ENCODE results near the gene ZNF511.
A peak's percentile ranks its signal among the peaks of the same experiment; 100 is the strongest.

The ZNF511 gene

DNA sequence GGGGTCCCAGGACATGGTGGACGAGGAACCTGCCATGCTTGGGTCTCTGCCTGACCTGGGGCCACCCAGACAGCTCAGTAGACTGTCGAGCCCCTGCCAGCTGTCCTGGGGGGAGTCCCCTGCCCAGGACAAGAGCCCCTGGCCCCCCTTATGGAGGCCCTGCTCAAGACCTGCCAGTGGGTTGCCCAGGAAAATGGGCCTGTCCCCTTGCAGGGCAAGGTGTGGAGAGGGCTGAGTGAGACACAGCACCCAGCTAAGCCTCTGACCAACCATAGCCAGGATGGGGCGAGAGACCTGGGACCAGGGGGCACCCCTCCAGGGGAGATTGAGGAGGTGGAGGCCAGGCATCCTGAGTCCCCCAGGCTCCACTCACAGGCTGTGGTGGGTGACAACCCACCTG lies 47.3 kb downstream of the ZNF511 start:
- no peak for DNase-seq

- DNase-seq, result no peak
These were observed 48.0 kb downstream of the ZNF511 start for GRCh38 chr10:133356549-133357284.

DNA sequence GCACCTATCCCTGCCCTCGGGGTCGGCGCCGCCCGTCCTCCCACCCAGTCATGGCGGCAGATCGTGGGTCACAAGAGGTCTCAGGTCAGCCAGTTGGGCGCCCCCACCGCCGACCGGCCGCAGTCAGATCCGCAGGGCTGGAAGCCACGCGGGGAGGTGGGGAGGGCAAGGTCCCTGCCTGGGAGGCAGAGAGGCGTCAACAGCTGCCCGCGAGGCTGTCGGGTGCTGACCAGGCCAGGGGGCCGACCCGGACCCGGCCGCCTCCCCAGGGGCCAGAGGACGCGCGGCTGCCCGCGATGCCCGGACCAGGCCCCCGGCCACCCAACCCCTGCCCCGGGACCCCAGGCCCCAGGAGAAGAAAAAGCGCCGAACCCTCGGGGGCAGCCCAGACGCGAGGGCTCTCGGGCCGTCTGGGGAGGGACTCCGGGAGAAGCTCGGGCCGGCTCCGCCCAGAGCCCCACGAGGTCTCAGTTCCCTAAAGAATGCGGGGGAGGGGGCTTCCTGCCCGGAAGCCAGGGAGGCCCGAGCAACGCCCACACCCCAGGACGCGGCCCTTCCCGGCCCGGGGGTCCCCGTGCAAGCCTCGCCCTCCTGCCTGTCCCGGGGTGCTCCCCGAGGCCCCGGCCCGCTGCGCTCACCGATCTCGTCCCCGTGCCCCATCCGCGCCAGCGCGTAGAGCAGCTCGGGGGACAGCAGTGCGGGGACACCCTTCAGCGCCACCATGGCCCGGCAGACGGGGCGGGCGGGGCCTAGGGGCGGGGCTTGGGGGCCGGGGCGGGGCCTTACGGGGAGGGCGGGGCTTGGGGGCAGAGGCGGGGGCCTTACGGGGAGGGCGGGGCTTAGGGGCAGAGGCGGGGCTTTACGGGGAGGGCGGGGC lies 48.8 kb downstream of the ZNF511 start, which contains the start of gene FUOM:
Gene FUOM (minus strand): TSS at position 735 of the 877 bp plus-strand sequence. CDS start 12 bp downstream, at position 723.
- DNase-seq, result peak; percentile 30

DNA sequence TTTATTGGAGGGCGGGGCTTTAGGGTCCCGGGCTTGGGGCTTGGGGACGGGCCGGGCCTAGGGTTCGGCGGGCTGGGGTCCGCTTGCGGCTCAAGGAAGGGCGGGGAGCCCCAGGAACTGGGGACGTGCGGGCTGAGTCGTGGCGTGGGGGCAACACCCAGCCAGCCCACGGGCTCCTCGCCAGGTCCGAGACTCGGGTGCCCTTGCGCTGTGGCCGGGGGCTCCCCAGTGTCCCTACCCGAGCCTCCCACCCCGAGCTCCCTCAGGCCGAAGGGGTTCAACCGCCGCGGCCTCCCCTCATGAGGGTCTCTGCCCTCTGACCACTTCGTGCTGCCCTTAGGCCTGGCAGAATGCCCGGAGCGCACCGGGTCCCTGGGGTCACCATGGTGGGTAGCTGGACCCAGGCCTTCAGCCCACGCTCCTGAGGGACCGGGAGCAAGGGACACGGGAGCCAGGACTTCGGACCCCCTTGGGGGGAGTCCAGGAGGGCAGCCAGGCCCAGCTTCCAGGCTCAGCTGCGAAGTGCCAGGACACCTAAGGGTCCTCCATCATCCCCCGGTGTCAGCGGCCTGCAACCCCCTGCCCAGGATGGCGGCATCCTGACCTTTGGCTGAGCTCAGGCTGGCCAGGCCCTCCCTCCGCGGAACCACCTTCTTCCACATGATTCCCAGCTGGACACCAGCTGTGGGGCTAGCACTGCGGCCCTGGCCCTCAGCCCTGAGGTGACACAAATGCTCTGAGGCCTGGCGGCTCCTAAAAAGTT lies 49.6 kb downstream of the ZNF511 start:
- DNase-seq, result no peak

DNA sequence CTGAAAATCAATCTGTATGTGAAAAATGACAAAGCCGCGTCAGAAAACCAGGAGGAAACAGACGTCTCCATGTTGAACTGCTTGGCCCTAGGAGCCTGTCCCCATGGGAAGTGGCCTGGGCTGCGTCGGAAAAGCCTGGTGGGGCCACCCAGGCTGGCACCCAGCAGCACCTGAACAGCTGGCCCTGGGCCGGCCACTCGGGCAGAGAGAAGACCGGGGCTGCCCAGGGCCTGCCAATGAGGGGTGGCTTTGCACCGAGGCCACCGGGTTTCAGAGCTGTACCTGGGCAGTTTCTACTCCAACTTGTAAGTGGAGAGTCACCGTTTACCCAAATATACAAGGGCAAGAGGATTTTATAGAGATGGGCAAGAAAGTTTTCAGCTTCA lies 50.2 kb downstream of the ZNF511 start:
- no peak for DNase-seq

- DNase-seq, result no peak
These were observed 50.8 kb downstream of the ZNF511 start for GRCh38 chr10:133359554-133359971.

DNA sequence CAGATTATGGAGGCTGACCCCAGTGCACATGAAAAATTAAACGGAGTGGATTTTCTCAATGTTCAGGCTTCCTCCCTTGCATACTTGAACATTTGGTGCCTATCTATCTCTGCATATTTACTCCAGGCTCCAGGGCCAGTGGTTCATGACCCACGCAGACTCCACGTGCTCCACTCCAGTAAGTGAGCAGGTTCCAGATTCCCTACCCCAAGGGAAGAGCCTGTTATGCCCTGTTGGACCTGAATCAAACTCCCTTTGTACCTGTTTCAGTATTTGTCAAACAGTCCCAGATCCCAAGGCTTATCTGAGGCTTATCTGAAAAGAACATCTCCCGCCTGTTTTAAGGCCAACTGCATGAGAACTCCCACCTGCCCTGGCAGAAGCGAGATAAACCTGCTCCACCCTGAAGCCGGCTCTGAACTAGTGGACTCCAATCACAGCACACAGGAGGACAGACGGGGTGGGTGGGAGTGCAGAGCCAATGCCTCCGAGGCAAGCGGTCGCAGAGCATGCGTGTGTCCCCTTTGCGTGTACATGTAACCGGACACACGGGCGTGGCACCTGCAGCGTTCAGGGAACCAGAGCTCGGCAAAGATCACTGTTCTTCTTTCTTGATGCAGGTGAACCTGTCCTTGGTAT lies 51.4 kb downstream of the ZNF511 start:
- no peak for DNase-seq

- DNase-seq, result no peak
These were observed 52.5 kb downstream of the ZNF511 start for GRCh38 chr10:133361227-133361626.

DNA sequence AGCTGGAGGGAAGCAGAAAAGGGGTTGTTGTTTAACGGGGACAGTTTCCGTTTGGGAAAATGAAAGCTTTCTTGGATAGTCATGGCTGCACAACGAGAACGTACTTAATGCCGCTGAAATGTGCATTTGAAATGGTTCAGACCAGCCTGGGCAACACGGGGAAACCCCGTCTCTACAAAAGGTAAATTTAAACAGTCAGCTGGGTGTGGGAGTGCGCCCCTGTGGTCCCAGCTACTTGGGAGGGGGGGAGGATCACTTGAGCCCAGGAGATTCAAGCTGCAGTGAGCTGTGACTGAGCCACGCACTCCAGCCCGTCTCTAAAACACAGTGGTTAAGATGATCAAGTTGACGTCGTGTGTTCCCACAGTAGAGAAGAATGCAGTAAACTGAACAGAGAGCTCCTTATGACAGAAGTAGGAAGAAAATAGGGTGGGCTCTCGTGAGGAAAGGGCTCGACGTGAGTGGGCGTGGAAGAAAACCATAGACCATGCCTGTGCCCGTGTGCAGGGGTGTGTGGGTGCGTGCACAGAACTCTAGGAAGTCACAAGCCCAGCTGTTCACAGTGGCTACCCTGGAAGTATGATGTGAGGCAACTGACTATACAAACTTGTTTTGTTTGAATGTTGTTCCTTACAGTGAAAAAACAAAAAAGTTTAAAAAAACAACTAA lies 53.2 kb downstream of the ZNF511 start:
- no peak for DNase-seq
